ENCODE data around the gene C16orf90.

DNA sequence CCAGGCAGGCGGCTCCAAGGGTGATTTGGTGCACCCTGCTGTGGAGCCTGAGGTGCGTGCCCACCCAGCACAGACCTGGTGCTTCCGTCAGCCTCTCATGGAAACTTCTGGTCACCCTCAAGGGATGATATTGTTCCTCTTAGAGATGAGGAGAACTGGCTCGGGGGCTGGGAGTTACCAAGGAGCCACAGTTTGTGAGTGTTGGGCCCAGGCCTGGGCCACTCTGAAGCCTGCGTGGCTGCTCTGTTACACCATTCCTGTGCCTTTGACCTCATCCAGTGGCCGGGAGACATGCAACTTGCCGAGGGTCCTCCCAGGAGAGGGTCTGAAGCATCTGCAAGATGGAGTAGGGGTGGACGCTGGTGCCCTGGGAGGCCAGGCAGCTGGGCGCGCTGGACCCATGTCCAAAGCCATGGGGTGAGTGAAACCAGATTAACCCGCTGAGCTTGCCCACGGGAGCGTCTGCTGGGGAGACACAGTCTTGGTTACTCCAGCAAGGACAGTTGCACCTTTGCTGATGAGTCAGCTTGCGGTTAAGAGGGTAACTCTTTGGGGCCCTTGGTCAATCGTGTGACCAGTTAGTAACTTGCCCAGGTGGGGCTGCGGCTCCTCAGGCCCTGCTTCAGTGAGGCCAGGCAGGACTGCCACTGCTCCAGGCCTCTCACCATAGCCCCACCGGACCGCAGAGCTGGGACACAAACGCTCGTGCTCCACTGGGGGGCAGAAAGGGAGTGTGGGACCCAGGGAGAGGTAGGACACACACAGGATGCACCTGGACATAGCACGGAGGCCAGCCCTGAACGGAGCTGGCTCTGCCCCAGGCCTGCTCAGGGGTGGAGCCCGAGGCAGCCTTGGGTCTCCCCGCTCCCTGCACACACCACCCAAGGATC, 7.5 kb downstream of the C16orf90 start:
- TF ChIP-seq, protein P1, sequence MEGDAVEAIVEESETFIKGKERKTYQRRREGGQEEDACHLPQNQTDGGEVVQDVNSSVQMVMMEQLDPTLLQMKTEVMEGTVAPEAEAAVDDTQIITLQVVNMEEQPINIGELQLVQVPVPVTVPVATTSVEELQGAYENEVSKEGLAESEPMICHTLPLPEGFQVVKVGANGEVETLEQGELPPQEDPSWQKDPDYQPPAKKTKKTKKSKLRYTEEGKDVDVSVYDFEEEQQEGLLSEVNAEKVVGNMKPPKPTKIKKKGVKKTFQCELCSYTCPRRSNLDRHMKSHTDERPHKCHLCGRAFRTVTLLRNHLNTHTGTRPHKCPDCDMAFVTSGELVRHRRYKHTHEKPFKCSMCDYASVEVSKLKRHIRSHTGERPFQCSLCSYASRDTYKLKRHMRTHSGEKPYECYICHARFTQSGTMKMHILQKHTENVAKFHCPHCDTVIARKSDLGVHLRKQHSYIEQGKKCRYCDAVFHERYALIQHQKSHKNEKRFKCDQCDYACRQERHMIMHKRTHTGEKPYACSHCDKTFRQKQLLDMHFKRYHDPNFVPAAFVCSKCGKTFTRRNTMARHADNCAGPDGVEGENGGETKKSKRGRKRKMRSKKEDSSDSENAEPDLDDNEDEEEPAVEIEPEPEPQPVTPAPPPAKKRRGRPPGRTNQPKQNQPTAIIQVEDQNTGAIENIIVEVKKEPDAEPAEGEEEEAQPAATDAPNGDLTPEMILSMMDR (conservative IDR thresholded peaks at IDR 0.05; ENCODE audit: low read depth, low read length), result no peak
- no peak for TF ChIP-seq EZH2 (IDR thresholded peaks at IDR 0.05; ENCODE audit: borderline replicate concordance, low read depth, low read length, poor library complexity, severe bottlenecking)
